Coronary artery (tissue), 2 donors: ENCODE results near the gene CD7.

Experiments used
- DNase-seq: peaks from one replicate; pipeline ENCODE4 v3.0.0-alpha.2; 2017; ENCODE audit warnings: low spot score
- H3K27ac ChIP-seq, 2 donors: fragments of 200-600 bp; sonication (generic); one replicate each; pipeline ENCODE4 v1.5.1; 2016 to 2019
- H3K4me3 ChIP-seq: fragments of 200-600 bp; sonication (generic); 2 replicates; pipeline ENCODE4 v1.5.1; 2016; ENCODE audit warnings: mild to moderate bottlenecking, moderate library complexity
- CTCF ChIP-seq: fragments of 200-600 bp; sonication (generic); IDR thresholded peaks from one replicate; pipeline ENCODE4 v1.5.1; 2019; ENCODE audit warnings: antibody characterized with exemption

The CD7 gene

DNA sequence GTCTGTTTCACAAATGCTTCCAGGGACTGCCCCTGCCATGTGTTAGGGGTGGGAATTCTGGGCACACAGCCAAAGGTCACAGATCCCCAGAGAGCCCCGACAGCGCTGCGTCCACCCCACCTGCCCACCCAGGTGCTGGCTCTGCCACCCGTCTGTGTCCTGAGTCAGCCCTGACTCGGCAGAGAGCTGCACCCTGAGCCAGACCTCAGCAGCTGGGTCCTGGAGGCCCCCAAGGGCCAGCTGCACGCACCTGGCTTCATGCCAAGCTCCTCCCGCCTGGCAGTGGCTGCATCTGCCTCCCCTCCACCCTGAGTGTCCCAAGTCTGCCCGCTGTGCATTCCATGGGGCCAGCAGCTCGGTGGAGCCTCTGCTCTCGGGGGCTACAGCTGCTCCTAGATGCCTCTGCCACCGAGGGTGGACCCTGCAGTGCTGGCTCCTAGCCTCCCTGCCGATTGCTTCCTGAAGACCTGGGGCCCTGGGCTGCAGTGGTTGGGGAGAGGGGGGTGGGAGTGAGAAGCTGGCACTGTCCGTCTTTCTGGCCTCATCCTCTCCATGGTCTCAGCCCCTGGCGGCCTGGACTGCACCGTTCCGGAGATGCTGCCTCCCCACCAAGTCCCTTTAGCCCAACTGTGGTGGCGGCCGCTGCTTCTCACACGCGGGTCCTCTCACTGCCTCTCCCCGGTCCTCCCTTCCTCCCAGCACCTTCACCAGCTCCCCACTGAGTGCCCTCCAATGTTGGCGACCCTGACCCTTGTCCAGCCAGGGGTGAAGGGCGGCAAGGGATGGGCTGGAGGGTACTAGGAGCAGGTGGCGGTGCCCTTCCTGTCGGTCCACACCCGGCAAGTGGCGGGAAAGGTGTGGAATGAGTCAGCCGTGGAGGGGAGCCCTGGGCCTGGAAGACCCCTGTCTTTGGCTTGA, 13.2 kb upstream of the CD7 start:
- DNase-seq = no peak
- no peak overlapping the region for H3K4me3 ChIP-seq
- no peak overlapping the region for H3K27ac ChIP-seq
- no peak for TF ChIP-seq CTCF

GRCh38 chr17:82329683-82330321, 12.4 kb upstream of the CD7 start:
- no peak for TF ChIP-seq CTCF
- no peak overlapping the region for H3K4me3 ChIP-seq
- DNase-seq = no peak

DNA sequence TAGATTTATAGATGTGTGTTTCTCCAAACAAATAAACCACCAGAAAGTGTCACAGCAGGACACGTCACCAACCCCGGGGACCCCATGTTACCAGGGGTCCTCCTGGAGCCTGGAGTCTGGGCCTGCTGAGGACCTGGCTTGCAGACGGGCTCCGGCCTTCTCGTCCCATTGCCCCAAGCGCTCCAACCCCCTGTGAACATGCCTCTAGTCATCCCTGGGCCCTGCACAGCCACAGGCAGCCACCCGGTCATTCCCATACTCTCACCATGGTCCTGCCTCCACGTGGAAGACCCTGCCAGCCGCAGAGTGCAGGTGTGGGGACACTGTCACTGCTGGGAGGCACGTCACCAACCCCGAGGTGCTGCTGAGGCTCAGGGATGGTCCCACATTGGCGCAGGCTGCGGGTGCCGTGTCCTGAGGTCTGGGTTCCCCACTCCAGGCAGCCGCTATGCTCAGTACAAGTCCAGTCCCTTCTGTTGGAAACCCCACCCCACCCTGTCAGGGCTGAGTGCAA, 11.6 kb upstream of the CD7 start:
- no peak for TF ChIP-seq CTCF
- DNase-seq = no peak
- Histone ChIP-seq H3K4me3 (no peak overlapping the region), H3K27ac (no peak overlapping the region)

More at GRCh38 chr17:82329683-82330321, 12.4 kb upstream of the CD7 start:
- H3K27ac ChIP-seq = no peak overlapping the region

DNA sequence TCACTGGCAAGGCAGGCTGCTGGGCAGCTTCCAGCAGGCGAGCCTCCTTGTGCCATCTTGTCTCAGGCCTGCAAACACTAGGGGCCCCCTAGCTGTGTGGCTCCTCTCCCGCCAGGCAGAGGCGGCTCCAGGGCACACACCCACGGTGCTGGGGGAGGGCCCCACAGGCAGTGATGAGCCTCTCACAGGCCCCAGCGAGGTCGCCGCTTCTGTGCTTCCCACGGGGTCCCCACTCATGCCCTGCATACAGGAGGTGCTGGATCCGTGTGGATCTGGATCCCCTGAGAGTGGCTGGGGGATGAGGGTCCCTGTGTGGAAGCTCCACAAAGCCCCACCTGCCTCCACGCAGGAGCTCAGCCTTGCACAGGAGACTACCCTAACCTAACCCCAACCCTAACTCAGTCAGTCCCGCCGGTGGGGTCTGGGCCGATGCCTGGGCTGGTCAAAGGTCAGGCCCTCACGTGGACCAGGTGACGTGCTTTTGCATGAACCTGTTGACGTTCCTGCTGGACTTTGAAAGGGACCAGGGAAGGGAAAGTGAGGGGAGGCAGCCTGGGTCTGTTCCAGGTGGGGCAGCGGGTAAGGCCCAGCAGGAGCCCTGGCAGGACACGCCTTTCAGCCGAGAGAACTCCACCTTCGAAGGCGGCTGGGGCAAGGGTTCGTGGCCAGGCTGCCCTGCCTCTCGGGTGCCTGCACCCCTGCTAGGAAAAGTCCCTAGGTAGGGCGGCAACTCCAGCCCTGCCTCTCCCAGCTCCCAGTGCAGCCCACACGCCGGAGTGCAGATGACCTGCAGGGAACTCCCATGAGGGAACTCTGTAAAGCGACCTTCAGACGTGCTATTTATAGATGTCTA, 11.0 kb upstream of the CD7 start:
- Histone ChIP-seq H3K4me3 (no peak overlapping the region), H3K27ac (no peak overlapping the region)
- TF ChIP-seq CTCF = no peak
- no peak for DNase-seq

GRCh38 chr17:82327757-82328140, 10.3 kb upstream of the CD7 start:
- H3K27ac ChIP-seq = no peak overlapping the region
- no peak for TF ChIP-seq CTCF
- no peak for DNase-seq
- no peak overlapping the region for H3K4me3 ChIP-seq

- no peak overlapping the region for H3K4me3 ChIP-seq
- no peak for TF ChIP-seq CTCF
- DNase-seq = no peak
Measured at GRCh38 chr17:82327289-82327688, 9.9 kb upstream of the CD7 start.

More at GRCh38 chr17:82327289-82327688, 9.9 kb upstream of the CD7 start:
- H3K27ac ChIP-seq = no peak overlapping the region
